Stimulated activated CD4-positive, alpha-beta T cell treated with anti-CD3 and anti-CD28 coated beads, Interleukin-2, amount 100 ng/mL, for 48 hours (primary cell): ENCODE measurements around the gene GPRC5A.

Experiments
- DNase-seq, 2 donors: peaks; one replicate each; pipeline ENCODE4 v3.0.0-alpha.2; 2020

The GPRC5A gene

GRCh38 chr12:12915656-12916055, 24.3 kb downstream of the GPRC5A start:
- DNase-seq: no peak

GRCh38 chr12:12916135-12916944, 25.0 kb downstream of the GPRC5A start:
- DNase-seq: peak; percentile 85 to 90

GRCh38 chr12:12917517-12917916, 26.2 kb downstream of the GPRC5A start:
- no peak for DNase-seq

GRCh38 chr12:12918781-12919389, 27.5 kb downstream of the GPRC5A start:
- no peak for DNase-seq

- DNase-seq: no peak
Measured at GRCh38 chr12:12919666-12920435, 28.5 kb downstream of the GPRC5A start.

GRCh38 chr12:12922191-12922616, 30.8 kb downstream of the GPRC5A start:
- no peak for DNase-seq

- DNase-seq: no peak
Measured at GRCh38 chr12:12922978-12923377, 31.6 kb downstream of the GPRC5A start.

GRCh38 chr12:12924169-12924568, 32.8 kb downstream of the GPRC5A start:
- DNase-seq: no peak

- DNase-seq: no peak
Measured at GRCh38 chr12:12925388-12925787, 34.0 kb downstream of the GPRC5A start.

GRCh38 chr12:12926571-12927071, 35.3 kb downstream of the GPRC5A start:
- DNase-seq: no peak

- peak; percentile 18 to 35 for DNase-seq
Measured at GRCh38 chr12:12927211-12928079, 36.1 kb downstream of the GPRC5A start.

- DNase-seq: no peak
Measured at GRCh38 chr12:12929696-12930095, 38.3 kb downstream of the GPRC5A start.

GRCh38 chr12:12930633-12931219, 39.4 kb downstream of the GPRC5A start:
- no peak for DNase-seq

- DNase-seq: no peak
Measured at GRCh38 chr12:12933742-12934141, 42.4 kb downstream of the GPRC5A start.

GRCh38 chr12:12934556-12934955, 43.2 kb downstream of the GPRC5A start:
- no peak for DNase-seq

GRCh38 chr12:12936983-12937491, 45.7 kb downstream of the GPRC5A start:
- DNase-seq: no peak

- DNase-seq: no peak
Measured at GRCh38 chr12:12938541-12938940, 47.2 kb downstream of the GPRC5A start.

- DNase-seq: no peak
Measured at GRCh38 chr12:12939888-12940287, 48.5 kb downstream of the GPRC5A start.

- DNase-seq: no peak
Measured at GRCh38 chr12:12941450-12942350, 50.3 kb downstream of the GPRC5A start.

GRCh38 chr12:12943586-12944260, 52.4 kb downstream of the GPRC5A start:
- no peak for DNase-seq
